Parathyroid adenoma (tissue), 2 donors: ENCODE measurements around the gene IL17REL.

Experiments
- H2AFZ ChIP-seq: fragments of 300-600 bp; sonication (generic); one replicate; pipeline ENCODE4 v1.7.0; 2017; ENCODE audit warnings: antibody characterized with exemption, mild to moderate bottlenecking
- H3K27ac ChIP-seq: fragments of 300-600 bp; sonication (generic); one replicate; pipeline ENCODE4 v1.7.0; 2017
- H3K27me3 ChIP-seq: fragments of 300-600 bp; sonication (generic); one replicate; pipeline ENCODE4 v1.7.0; 2017; ENCODE audit warnings: low read length; ENCODE audit not compliant: control insufficient read depth, insufficient read depth
- H3K36me3 ChIP-seq: fragments of 300-600 bp; sonication (generic); one replicate; pipeline ENCODE4 v1.7.0; 2017; ENCODE audit warnings: low read length; ENCODE audit not compliant: control insufficient read depth, insufficient read depth
- H3K4me1 ChIP-seq: fragments of 300-600 bp; sonication (generic); one replicate; pipeline ENCODE4 v1.7.0; 2017; ENCODE audit warnings: control low read depth
- H3K4me2 ChIP-seq: fragments of 300-600 bp; sonication (generic); one replicate; pipeline ENCODE4 v1.7.0; 2017; ENCODE audit warnings: low read length
- H3K4me3 ChIP-seq: fragments of 300-600 bp; sonication (generic); one replicate; pipeline ENCODE4 v1.7.0; 2017; ENCODE audit warnings: low read depth, low read length
- H3K79me2 ChIP-seq: fragments of 300-600 bp; sonication (generic); one replicate; pipeline ENCODE4 v1.7.0; 2017; ENCODE audit warnings: control low read depth
- H3K9ac ChIP-seq: fragments of 300-600 bp; sonication (generic); one replicate; pipeline ENCODE4 v1.7.0; 2017; ENCODE audit warnings: mild to moderate bottlenecking
- H3K9me3 ChIP-seq: fragments of 300-600 bp; sonication (generic); one replicate; pipeline ENCODE4 v1.7.0; 2017; ENCODE audit warnings: low read length; ENCODE audit not compliant: control insufficient read depth
- TF ChIP-seq, protein P1 (sequence below): fragments of 300-600 bp; sonication (generic); IDR thresholded peaks from one replicate; pipeline ENCODE4 v1.7.0; 2017; ENCODE audit warnings: antibody characterized with exemption, mild to moderate bottlenecking
- donor health status: primary hyperparathyroidism.

Gene IL17REL

DNA sequence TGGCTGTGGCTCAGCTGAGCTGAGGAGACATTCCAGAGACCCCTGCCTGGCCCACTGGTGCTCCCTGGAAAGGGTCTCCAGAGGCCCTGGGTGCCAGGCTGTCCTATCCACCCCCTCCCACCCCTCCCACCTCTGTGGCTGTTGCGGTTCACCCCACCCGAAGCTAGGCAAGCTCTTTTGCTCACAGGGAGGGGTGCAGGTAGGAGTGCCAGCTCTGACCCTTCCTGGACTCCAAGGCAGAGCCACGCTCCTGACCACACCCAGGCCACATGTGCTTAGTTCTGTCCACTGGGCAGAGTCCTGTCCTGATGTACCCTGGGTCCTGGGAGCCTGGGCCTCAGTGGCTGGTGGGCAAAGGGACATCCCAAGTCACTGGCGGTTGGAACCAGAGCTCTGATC lies 16.4 kb downstream of the IL17REL start:
- no peak overlapping the region for H2AFZ ChIP-seq
- no peaks in the 10 kb centered on the region for H3K36me3 ChIP-seq
- no peak overlapping the region for H3K4me2 ChIP-seq
- H3K9ac ChIP-seq: no peak overlapping the region
- no peaks in the 10 kb centered on the region for H3K9me3 ChIP-seq
- no peaks in the 10 kb centered on the region for H3K27me3 ChIP-seq
- no peaks in the 10 kb centered on the region for H3K79me2 ChIP-seq
- TF ChIP-seq, protein P1, sequence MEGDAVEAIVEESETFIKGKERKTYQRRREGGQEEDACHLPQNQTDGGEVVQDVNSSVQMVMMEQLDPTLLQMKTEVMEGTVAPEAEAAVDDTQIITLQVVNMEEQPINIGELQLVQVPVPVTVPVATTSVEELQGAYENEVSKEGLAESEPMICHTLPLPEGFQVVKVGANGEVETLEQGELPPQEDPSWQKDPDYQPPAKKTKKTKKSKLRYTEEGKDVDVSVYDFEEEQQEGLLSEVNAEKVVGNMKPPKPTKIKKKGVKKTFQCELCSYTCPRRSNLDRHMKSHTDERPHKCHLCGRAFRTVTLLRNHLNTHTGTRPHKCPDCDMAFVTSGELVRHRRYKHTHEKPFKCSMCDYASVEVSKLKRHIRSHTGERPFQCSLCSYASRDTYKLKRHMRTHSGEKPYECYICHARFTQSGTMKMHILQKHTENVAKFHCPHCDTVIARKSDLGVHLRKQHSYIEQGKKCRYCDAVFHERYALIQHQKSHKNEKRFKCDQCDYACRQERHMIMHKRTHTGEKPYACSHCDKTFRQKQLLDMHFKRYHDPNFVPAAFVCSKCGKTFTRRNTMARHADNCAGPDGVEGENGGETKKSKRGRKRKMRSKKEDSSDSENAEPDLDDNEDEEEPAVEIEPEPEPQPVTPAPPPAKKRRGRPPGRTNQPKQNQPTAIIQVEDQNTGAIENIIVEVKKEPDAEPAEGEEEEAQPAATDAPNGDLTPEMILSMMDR: no peak
- H3K4me1 ChIP-seq: no peaks in the 10 kb centered on the region
- no peak overlapping the region for H3K27ac ChIP-seq
- no peak overlapping the region for H3K4me3 ChIP-seq

DNA sequence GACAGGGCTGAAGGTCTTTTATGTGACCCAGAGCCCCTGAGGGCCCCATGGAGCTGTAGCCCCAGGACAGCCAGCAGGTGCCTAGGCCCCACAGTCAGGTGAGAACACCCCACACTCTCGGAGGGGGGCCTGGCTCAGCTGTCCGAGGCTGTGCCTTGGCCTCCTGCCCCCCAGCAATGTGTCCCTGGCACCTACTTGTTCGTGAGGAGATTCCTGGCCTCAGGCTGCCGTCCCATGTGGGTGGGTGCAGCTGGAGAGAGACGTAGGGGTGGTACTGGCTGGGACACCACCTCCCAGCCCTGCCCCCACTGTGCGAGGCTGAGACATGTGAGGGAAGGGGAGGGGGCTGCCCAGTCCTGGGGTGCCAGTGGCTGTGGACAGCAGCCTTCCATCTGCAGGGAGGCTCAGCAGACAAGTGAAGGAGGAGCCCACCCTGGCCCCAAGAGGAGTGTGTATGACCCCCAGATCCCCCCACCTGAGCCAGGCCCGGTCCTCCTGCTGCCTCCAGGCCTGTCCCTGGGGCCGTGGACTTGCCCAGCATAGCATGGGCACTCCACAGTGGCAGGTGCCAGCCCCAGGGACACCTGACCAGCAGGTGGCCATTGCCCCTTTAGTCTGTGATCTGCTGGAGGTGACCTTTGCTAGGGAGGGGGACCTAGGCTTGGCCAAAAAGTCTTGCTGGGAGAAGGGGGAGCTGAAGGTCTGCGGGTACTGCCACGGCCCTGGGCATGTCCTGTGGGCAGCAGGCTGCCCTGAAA lies 17.0 kb downstream of the IL17REL start:
- Histone ChIP-seq H3K9me3 (no peaks in the 10 kb centered on the region), H3K27me3 (no peaks in the 10 kb centered on the region), H3K4me3 (no peak overlapping the region), H3K79me2 (no peaks in the 10 kb centered on the region), H2AFZ (no peak overlapping the region), H3K4me1 (no peaks in the 10 kb centered on the region), H3K27ac (no peak overlapping the region), H3K36me3 (no peaks in the 10 kb centered on the region), H3K4me2 (no peak overlapping the region), H3K9ac (no peak overlapping the region)
- TF ChIP-seq, protein P1: no peak

DNA sequence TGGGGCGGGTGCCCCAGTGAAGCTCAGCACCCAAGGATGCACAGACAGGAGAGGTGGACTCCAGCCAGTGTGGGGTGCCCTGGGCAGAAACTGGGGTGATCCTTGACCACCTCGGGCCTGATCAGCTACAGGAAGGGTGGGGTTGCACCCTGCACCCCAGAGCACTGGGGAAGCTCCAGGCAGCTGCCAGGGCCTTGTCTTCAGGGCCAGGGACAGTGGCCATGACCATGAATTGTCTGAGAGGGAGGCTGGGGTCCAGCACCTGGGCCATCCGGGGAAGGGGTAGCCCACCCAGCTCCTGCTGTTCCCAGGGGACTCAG lies 17.6 kb downstream of the IL17REL start:
- no peak overlapping the region for H3K9ac ChIP-seq
- H3K36me3 ChIP-seq: no peaks in the 10 kb centered on the region
- H3K79me2 ChIP-seq: no peaks in the 10 kb centered on the region
- TF ChIP-seq, protein P1: no peak
- H3K4me2 ChIP-seq: no peak overlapping the region
- H3K4me1 ChIP-seq: no peaks in the 10 kb centered on the region
- no peak overlapping the region for H2AFZ ChIP-seq
- no peaks in the 10 kb centered on the region for H3K9me3 ChIP-seq
- no peak overlapping the region for H3K27ac ChIP-seq
- no peak overlapping the region for H3K4me3 ChIP-seq
- no peaks in the 10 kb centered on the region for H3K27me3 ChIP-seq

DNA sequence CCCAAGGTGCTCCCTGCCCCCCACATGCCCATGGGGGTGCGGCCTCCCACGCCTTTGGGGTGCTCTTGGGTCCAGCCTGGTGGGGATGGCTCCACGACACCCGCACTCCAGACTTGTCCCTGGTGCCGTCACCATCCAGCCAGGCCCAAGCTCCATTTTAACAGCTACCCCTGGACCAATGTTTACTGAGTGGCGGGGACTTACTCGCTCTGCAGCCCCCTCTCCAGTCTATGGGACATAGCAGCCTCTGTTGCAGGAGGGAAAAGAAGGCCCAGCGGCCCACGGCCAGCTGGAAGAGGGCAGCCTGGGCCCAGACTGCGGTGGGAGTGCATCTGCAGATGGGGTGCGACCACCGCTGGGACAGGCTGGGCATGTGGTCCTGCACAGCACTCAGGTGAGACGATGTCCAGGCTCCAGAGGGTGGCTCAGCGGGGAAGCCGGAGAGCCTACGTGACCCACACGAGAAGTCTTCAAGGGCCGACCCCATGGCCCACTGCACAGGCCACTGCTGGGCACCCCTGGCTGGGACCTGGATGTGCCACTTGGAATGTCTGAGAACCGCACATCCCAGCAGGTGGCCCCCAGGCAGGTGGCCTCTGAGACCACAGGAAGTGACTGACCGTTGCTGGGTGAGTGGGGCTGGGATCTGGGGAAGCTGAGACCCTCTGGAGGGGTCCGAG lies 18.1 kb downstream of the IL17REL start:
- Histone ChIP-seq H3K4me3 (no peak overlapping the region), H3K79me2 (no peaks in the 10 kb centered on the region), H3K9ac (no peak overlapping the region), H3K4me2 (no peak overlapping the region), H3K36me3 (no peaks in the 10 kb centered on the region), H3K4me1 (no peaks in the 10 kb centered on the region), H3K9me3 (no peaks in the 10 kb centered on the region), H3K27me3 (no peaks in the 10 kb centered on the region), H3K27ac (no peak overlapping the region), H2AFZ (no peak overlapping the region)
- TF ChIP-seq, protein P1: no peak
